Neural cell (in vitro differentiated cells): ENCODE data around the gene TMSB4X. TPM values are rescaled to one million over a fixed set of nuclear protein-coding genes. Genes with fewer than 3 reads are reported as not detected.

Source experiments
- H2AFZ ChIP-seq: fragments of 200-600, 300-800 bp; sonication (generic), shearing (Covaris generic); 2 replicates; pipeline ENCODE4 v1.6.0; 2014; ENCODE audit warnings: low read depth, mild to moderate bottlenecking, antibody characterized with exemption, low read length, moderate library complexity
- H3F3A ChIP-seq: fragments of 200-600 bp; shearing (Covaris generic); 2 replicates; pipeline ENCODE4 v1.6.1; 2016; ENCODE audit warnings: mild to moderate bottlenecking, moderate library complexity, mixed read lengths, antibody characterized with exemption, low read length; ENCODE audit not compliant: insufficient read depth, poor library complexity, severe bottlenecking
- H3K27ac ChIP-seq: fragments of 200-600, 300-800 bp; sonication (generic), shearing (Covaris generic); 2 replicates; pipeline ENCODE4 v1.5.1; 2014; ENCODE audit warnings: mild to moderate bottlenecking, low read length, moderate library complexity
- H3K27me3 ChIP-seq: fragments of 300-800, 200-600 bp; sonication (generic), shearing (Covaris generic); 2 replicates; pipeline ENCODE4 v1.6.0; 2014; ENCODE audit warnings: mild to moderate bottlenecking, low read depth, low read length, moderate library complexity; ENCODE audit not compliant: insufficient read depth
- H3K36me3 ChIP-seq: fragments of 300-800, 200-600 bp; sonication (generic), shearing (Covaris generic); 2 replicates; pipeline ENCODE4 v1.5.1; 2014; ENCODE audit warnings: mild to moderate bottlenecking, antibody characterized with exemption, low read length, moderate library complexity; ENCODE audit not compliant: insufficient read depth
- H3K4me2 ChIP-seq: fragments of 300-800, 200-600 bp; sonication (generic), shearing (Covaris generic); 2 replicates; pipeline ENCODE4 v1.6.0; 2014; ENCODE audit warnings: mild to moderate bottlenecking, low read length
- H3K4me3 ChIP-seq: fragments of 300-800, 200-600 bp; sonication (generic), shearing (Covaris generic); 2 replicates; pipeline ENCODE4 v1.5.1; 2014; ENCODE audit warnings: mild to moderate bottlenecking, low read length, moderate library complexity
- H3K79me2 ChIP-seq: fragments of 200-600 bp; shearing (Covaris generic); replicated peaks from 2 replicates; pipeline ENCODE4 v1.6.0; 2014; ENCODE audit warnings: mild to moderate bottlenecking, low read length, moderate library complexity; ENCODE audit not compliant: insufficient read depth
- H3K9ac ChIP-seq: fragments of 300-800, 200-600 bp; sonication (generic), shearing (Covaris generic); 2 replicates; pipeline ENCODE4 v1.6.1; 2016; ENCODE audit warnings: mild to moderate bottlenecking, low read length, mixed read lengths
- H3K9me2 ChIP-seq: fragments of 200-600 bp; shearing (Covaris generic); 2 replicates; pipeline ENCODE4 v1.6.1; 2016; ENCODE audit warnings: mild to moderate bottlenecking, low read length, mixed read lengths; ENCODE audit not compliant: insufficient read depth
- H3K9me3 ChIP-seq: fragments of 200-600, 300-800 bp; sonication (generic), shearing (Covaris generic); 2 replicates; pipeline ENCODE4 v1.6.1; 2016; ENCODE audit warnings: mild to moderate bottlenecking, mixed run types, low read length, moderate library complexity, mixed read lengths
- H4K20me1 ChIP-seq: fragments of 200-600 bp; shearing (Covaris generic); 2 replicates; pipeline ENCODE4 v1.6.1; 2016; ENCODE audit warnings: mild to moderate bottlenecking, mixed run types; ENCODE audit not compliant: insufficient read depth
- EP300 ChIP-seq: fragments of 450-650 bp; conservative IDR thresholded peaks from 2 replicates; pipeline ENCODE4 v1.6.1; 2014; ENCODE audit warnings: antibody characterized with exemption, mild to moderate bottlenecking, moderate library complexity; ENCODE audit not compliant: poor library complexity, severe bottlenecking
- RAD21 ChIP-seq: fragments of 450-650 bp; conservative IDR thresholded peaks from 2 replicates; pipeline ENCODE4 v1.6.1; 2014; ENCODE audit warnings: antibody characterized with exemption, mild to moderate bottlenecking, moderate library complexity
- SMC3 ChIP-seq: fragments of 450-650 bp; conservative IDR thresholded peaks from 2 replicates; pipeline ENCODE4 v1.6.1; 2014; ENCODE audit warnings: antibody characterized with exemption, mild to moderate bottlenecking, moderate library complexity; ENCODE audit not compliant: poor library complexity
- TAF1 ChIP-seq: IDR thresholded peaks from 2 replicates; pipeline ENCODE4 v1.6.1; 2012; ENCODE audit warnings: low read depth
- polyA plus RNA-seq: library from polyadenylated mRNA; depleted of rRNA; stranded (reverse); fragments of >200 nt; gene quantifications from 2 replicates; pipeline ENCODE4 v1.2.3, GENCODE V29; 2014
- TF ChIP-seq, protein P1 (sequence below): IDR thresholded peaks from 2 replicates; pipeline ENCODE4 v1.6.1; 2012; ENCODE audit warnings: borderline replicate concordance
- TF ChIP-seq, protein P2 (sequence below): fragments of 450-650 bp; IDR thresholded peaks from 2 replicates; pipeline ENCODE4 v1.5.1; 2014; ENCODE audit warnings: antibody characterized with exemption, mild to moderate bottlenecking, moderate library complexity; ENCODE audit not compliant: poor library complexity, severe bottlenecking

The TMSB4X gene
- polyA plus RNA-seq, 1 donor from 2014 or later = 11,381 TPM

DNA sequence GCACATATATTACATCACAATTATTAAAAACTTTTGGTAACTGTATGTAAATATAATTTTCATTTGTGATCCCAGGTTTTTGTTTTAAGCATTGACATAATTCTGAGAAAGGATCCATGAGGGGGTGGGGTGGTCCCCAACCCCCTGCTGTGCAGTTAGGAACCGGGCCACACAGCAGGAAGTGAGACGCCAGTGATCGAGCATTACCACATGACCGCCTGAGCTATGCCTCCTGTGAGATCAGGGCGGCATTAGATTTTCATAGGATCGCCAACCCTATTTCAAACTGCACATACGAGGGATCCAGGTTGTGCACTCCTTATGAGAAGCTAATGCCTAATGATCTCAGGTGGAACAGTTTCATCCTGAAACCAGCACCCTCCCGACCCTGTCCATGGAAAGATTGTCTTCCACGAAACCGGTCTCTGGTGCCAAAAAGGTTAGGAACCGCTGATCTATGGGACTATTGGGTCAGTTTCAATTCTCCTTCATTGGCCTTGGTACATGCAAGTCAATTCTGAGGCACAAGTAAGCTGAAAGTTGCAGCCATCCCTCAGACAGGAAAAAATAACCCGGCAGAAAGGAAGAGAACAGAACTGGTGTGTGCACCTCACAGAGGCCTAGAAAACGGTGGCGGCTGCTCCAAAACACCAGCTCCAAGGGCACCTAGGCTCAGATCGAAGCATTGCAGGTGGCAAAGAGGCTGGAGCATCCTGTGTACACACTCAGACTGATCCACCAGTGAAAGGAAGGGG lies 7.0 kb upstream of the TMSB4X start:
- Histone ChIP-seq H3K4me3 (no peak overlapping the region), H3K9ac (no peak overlapping the region), H3K36me3 (no peaks in the 10 kb centered on the region), H3K79me2 (peaks cover 1% of the 10 kb centered on the region), H4K20me1 (no peaks in the 10 kb centered on the region), H3K4me2 (no peak overlapping the region), H3K9me3 (no peaks in the 10 kb centered on the region), H3F3A (no peaks in the 10 kb centered on the region), H3K27ac (no peak overlapping the region), H2AFZ (no peak overlapping the region), H3K9me2 (no peaks in the 10 kb centered on the region), H3K27me3 (no peaks in the 10 kb centered on the region)
- TF ChIP-seq, protein P1, sequence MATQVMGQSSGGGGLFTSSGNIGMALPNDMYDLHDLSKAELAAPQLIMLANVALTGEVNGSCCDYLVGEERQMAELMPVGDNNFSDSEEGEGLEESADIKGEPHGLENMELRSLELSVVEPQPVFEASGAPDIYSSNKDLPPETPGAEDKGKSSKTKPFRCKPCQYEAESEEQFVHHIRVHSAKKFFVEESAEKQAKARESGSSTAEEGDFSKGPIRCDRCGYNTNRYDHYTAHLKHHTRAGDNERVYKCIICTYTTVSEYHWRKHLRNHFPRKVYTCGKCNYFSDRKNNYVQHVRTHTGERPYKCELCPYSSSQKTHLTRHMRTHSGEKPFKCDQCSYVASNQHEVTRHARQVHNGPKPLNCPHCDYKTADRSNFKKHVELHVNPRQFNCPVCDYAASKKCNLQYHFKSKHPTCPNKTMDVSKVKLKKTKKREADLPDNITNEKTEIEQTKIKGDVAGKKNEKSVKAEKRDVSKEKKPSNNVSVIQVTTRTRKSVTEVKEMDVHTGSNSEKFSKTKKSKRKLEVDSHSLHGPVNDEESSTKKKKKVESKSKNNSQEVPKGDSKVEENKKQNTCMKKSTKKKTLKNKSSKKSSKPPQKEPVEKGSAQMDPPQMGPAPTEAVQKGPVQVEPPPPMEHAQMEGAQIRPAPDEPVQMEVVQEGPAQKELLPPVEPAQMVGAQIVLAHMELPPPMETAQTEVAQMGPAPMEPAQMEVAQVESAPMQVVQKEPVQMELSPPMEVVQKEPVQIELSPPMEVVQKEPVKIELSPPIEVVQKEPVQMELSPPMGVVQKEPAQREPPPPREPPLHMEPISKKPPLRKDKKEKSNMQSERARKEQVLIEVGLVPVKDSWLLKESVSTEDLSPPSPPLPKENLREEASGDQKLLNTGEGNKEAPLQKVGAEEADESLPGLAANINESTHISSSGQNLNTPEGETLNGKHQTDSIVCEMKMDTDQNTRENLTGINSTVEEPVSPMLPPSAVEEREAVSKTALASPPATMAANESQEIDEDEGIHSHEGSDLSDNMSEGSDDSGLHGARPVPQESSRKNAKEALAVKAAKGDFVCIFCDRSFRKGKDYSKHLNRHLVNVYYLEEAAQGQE = no peak

DNA sequence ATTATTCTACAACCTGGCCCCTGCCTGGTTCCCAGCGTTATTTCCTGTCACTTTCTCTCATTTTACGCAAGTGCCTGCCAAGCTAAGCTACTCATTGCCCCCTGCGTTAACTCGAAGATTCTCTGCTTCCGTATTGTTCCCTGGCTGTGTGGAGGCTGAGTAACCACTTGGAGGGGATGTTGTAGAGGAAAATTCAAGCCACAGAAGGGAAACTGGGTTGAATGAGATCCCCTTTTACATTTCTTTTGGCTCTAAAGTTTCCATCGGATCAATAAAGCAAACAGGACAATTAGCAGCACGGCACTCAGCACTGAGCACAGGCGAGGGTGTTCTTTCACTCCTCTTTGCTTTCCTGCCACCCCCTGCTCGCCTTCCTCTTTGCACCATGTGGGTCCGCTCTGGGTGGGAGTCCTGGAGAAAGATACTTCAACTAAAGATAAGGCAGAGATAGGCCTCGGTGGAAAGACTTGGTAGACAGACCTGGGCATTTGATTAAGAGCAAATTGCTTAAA lies 4.2 kb upstream of the TMSB4X start:
- TF ChIP-seq EP300 (no peak), SMC3 (peak; percentile 82), TAF1 (no peak), RAD21 (peak; percentile 79)
- TF ChIP-seq, protein P2, sequence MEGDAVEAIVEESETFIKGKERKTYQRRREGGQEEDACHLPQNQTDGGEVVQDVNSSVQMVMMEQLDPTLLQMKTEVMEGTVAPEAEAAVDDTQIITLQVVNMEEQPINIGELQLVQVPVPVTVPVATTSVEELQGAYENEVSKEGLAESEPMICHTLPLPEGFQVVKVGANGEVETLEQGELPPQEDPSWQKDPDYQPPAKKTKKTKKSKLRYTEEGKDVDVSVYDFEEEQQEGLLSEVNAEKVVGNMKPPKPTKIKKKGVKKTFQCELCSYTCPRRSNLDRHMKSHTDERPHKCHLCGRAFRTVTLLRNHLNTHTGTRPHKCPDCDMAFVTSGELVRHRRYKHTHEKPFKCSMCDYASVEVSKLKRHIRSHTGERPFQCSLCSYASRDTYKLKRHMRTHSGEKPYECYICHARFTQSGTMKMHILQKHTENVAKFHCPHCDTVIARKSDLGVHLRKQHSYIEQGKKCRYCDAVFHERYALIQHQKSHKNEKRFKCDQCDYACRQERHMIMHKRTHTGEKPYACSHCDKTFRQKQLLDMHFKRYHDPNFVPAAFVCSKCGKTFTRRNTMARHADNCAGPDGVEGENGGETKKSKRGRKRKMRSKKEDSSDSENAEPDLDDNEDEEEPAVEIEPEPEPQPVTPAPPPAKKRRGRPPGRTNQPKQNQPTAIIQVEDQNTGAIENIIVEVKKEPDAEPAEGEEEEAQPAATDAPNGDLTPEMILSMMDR = peak; percentile 75
- TF ChIP-seq, protein P1 = peak; percentile 7
- H3K36me3 ChIP-seq = no peaks in the 10 kb centered on the region
- no peaks in the 10 kb centered on the region for H3K9me3 ChIP-seq
- no peaks in the 10 kb centered on the region for H3K9me2 ChIP-seq
- H3K79me2 ChIP-seq = peaks cover 24% of the 10 kb centered on the region
- no peak overlapping the region for H3K4me2 ChIP-seq
- no peaks in the 10 kb centered on the region for H4K20me1 ChIP-seq
- no peak overlapping the region for H2AFZ ChIP-seq
- H3K9ac ChIP-seq = no peak overlapping the region
- H3K27ac ChIP-seq = no peak overlapping the region
- H3K4me3 ChIP-seq = no peak overlapping the region
- no peaks in the 10 kb centered on the region for H3K27me3 ChIP-seq
- H3F3A ChIP-seq = no peaks in the 10 kb centered on the region
